ENCODE data around the gene SESN1. TPM values are rescaled to one million over a fixed set of nuclear protein-coding genes. Genes with fewer than 3 reads are reported as not detected.
A peak's percentile ranks its signal among the peaks of the same experiment; 100 is the strongest.

The SESN1 gene
- polyA plus RNA-seq, 2 of the 4 experiments (the other 2 are of a cell fraction): 7.9 to 13.9 TPM

- Histone ChIP-seq H3K4me1 (peaks cover 14% of the 10 kb centered on the region), H3K27ac (peak overlapping the region in 1 of 2 experiments; percentile 11; a peak in 1 of 6 replicates), H3K9me3 (no peaks in the 10 kb centered on the region), H3K4me2 (peak overlapping the region; percentile 58; the same call in 1 of the 3 replicates), H3K4me3 (no peak overlapping the region)
- ChIA-PET POLR2A (no interaction called here), CTCF (interaction anchor here (0.6 kb wide), 2 partner anchors 93 to 1900 kb away, joined by 3 read pairs; no protein-coding TSS in a partner anchor)
- FAIRE-seq (no peak), ATAC-seq (no peak), DNase-seq (ENCODE audit: low read depth in 1 of 2, low spot score in 1 of 2) (no peak)
- 80% methylated on average over 2 of the region's 2 CpGs for WGBS (ENCODE audit: missing lambda C conversion rate)
- TF ChIP-seq EHMT2 (IDR thresholded peaks at IDR 0.05; ENCODE audit: low read depth) (no peak), ATOH8 (CRISPR knock-in tag; IDR thresholded peaks at IDR 0.05; ENCODE audit: low read depth) (no peak), MAFK (IDR thresholded peaks at IDR 0.05; ENCODE audit: partially characterized antibody) (peak; percentile 8), HOXB13 (CRISPR knock-in tag; IDR thresholded peaks at IDR 0.05; ENCODE audit: low read depth) (no peak)
These were observed 36.0 kb downstream of the SESN1 start for GRCh38 chr6:109058620-109059019.

GRCh38 chr6:109056661-109057060 lies 38.0 kb downstream of the SESN1 start:
- TF ChIP-seq ZNF302 (CRISPR knock-in tag; IDR thresholded peaks at IDR 0.05) (no peak), RCOR1 (IDR thresholded peaks at IDR 0.05; ENCODE audit: low read depth, low read length) (no peak), CTCF (IDR thresholded peaks at IDR 0.05) (no peak), FOSL2 (IDR thresholded peaks at IDR 0.05) (no peak), FOSL2 (CRISPR knock-in tag; IDR thresholded peaks at IDR 0.05) (no peak), HOXB5 (CRISPR knock-in tag; IDR thresholded peaks at IDR 0.05) (no peak)
- POLR2A ChIA-PET: no interaction called here
- CTCF ChIA-PET: interaction anchor here (0.7 kb wide), 1 partner anchor 45 kb away, joined by 3 read pairs; no protein-coding TSS in a partner anchor
- FAIRE-seq: no peak
- H3K27ac ChIP-seq: no peak overlapping the region
- no peaks in the 10 kb centered on the region for H3K9me3 ChIP-seq
- no peak for ATAC-seq
- peaks cover 16% of the 10 kb centered on the region for H3K4me1 ChIP-seq
- no peak for DNase-seq (ENCODE audit: low read depth in 1 of 2, low spot score in 1 of 2)
- no peak overlapping the region for H3K4me3 ChIP-seq
- no peak overlapping the region for H3K4me2 ChIP-seq

- no peak overlapping the region for H3K27ac ChIP-seq
- WGBS (ENCODE audit: missing lambda C conversion rate): 81% methylated on average over 1 of the region's 1 CpG
- H3K4me1 ChIP-seq: peaks cover 24% of the 10 kb centered on the region
- ChIA-PET CTCF (no interaction called here), POLR2A (no interaction called here)
- H3K4me2 ChIP-seq: no peak overlapping the region
- H3K9me3 ChIP-seq: no peaks in the 10 kb centered on the region
- ATAC-seq (no peak), FAIRE-seq (no peak), DNase-seq (ENCODE audit: low read depth in 1 of 2, low spot score in 1 of 2) (no peak)
- no peak overlapping the region for H3K4me3 ChIP-seq
- TF ChIP-seq EP300 (IDR thresholded peaks at IDR 0.05) (no peak), REST (IDR thresholded peaks at IDR 0.05) (no peak), BCL3 (IDR thresholded peaks at IDR 0.05) (no peak), FOSL2 (IDR thresholded peaks at IDR 0.05) (no peak), FOSL2 (CRISPR knock-in tag; IDR thresholded peaks at IDR 0.05) (no peak), ZC3H11A (IDR thresholded peaks at IDR 0.05) (no peak), CBX8 (IDR thresholded peaks at IDR 0.05) (no peak), MAZ (IDR thresholded peaks at IDR 0.05; ENCODE audit: borderline replicate concordance, low read depth, low read length) (no peak), FOSB (CRISPR knock-in tag; IDR thresholded peaks at IDR 0.05) (no peak), JUNB (IDR thresholded peaks at IDR 0.05) (no peak), KDM5A (IDR thresholded peaks at IDR 0.05) (no peak), MYC (IDR thresholded peaks at IDR 0.05; ENCODE audit: borderline replicate concordance, low read length) (no peak), PHF8 (IDR thresholded peaks at IDR 0.05; ENCODE audit: borderline replicate concordance, low read depth) (no peak), MAFK (IDR thresholded peaks at IDR 0.05; ENCODE audit: partially characterized antibody) (no peak)
These were observed 38.8 kb downstream of the SESN1 start for GRCh38 chr6:109055771-109056235.
